H9 (cell line): ENCODE measurements around the gene PRSS8. TPM values are rescaled to one million over a fixed set of nuclear protein-coding genes. Genes with fewer than 3 reads are reported as not detected.

Experiments
- DNase-seq: peaks from one replicate; pipeline ENCODE4 v3.0.0-alpha.2; 2017
- H2AFZ ChIP-seq: one replicate; pipeline ENCODE4 v1.6.1; 2013; ENCODE audit warnings: mild to moderate bottlenecking, low read length, control low read depth, moderate library complexity
- H2AK5ac ChIP-seq: 2 replicates; pipeline ENCODE4 v1.6.1; 2013; ENCODE audit warnings: low read length, control low read depth, mixed read lengths; ENCODE audit not compliant: insufficient read length
- H2BK120ac ChIP-seq: one replicate; pipeline ENCODE4 v1.6.1; 2013; ENCODE audit warnings: low read depth, mild to moderate bottlenecking, low read length, control low read depth, inconsistent platforms; ENCODE audit not compliant: poor library complexity, severe bottlenecking
- H2BK12ac ChIP-seq: 2 replicates; pipeline ENCODE4 v1.6.1; 2013; ENCODE audit warnings: low read length, control low read depth, mixed read lengths, low read depth; ENCODE audit not compliant: insufficient read length
- H2BK15ac ChIP-seq: 2 replicates; pipeline ENCODE4 v1.6.1; 2013; ENCODE audit warnings: low read depth, low read length, control low read depth
- H2BK20ac ChIP-seq: one replicate; pipeline ENCODE4 v1.6.1; 2013; ENCODE audit warnings: low read depth, mild to moderate bottlenecking, low read length, control low read depth, inconsistent platforms; ENCODE audit not compliant: poor library complexity, severe bottlenecking
- H2BK5ac ChIP-seq: 2 replicates; pipeline ENCODE4 v1.6.1; 2013; ENCODE audit warnings: low read length, control low read depth, mixed read lengths; ENCODE audit not compliant: insufficient read length
- H3K14ac ChIP-seq: 2 replicates; pipeline ENCODE4 v1.6.1; 2013; ENCODE audit warnings: low read length, control low read depth; ENCODE audit not compliant: insufficient read depth
- H3K18ac ChIP-seq: 2 replicates; pipeline ENCODE4 v1.6.1; 2013; ENCODE audit warnings: low read depth, mild to moderate bottlenecking, mixed read lengths, low read length, control low read depth; ENCODE audit not compliant: insufficient read length
- H3K23ac ChIP-seq: 2 replicates; pipeline ENCODE4 v1.6.1; 2013; ENCODE audit warnings: low read length, control low read depth, mixed read lengths, low read depth; ENCODE audit not compliant: insufficient read length
- H3K23me2 ChIP-seq: 2 replicates; pipeline ENCODE4 v1.6.1; 2013; ENCODE audit warnings: low read depth, mild to moderate bottlenecking, mixed read lengths, low read length, control low read depth; ENCODE audit not compliant: insufficient read length, poor library complexity, severe bottlenecking
- H3K27ac ChIP-seq: 2 replicates; pipeline ENCODE4 v1.5.1; 2013; ENCODE audit warnings: low read length, control low read depth, mixed read lengths, low read depth; ENCODE audit not compliant: insufficient read length
- H3K27me3 ChIP-seq: 2 replicates; pipeline ENCODE4 v1.6.1; 2013; ENCODE audit warnings: low read length, control low read depth, inconsistent platforms; ENCODE audit not compliant: insufficient read depth
- H3K4ac ChIP-seq: 2 replicates; pipeline ENCODE4 v1.6.1; 2013; ENCODE audit warnings: low read depth, mild to moderate bottlenecking, control low read depth, inconsistent platforms, low read length, moderate library complexity
- H3K4me1 ChIP-seq: 2 replicates; pipeline ENCODE4 v1.6.1; 2013; ENCODE audit warnings: low read length, control low read depth, inconsistent platforms; ENCODE audit not compliant: insufficient read depth
- H3K4me2 ChIP-seq: 2 replicates; pipeline ENCODE4 v1.6.1; 2013; ENCODE audit warnings: low read length, control low read depth, mixed read lengths; ENCODE audit not compliant: insufficient read length, insufficient read depth
- H3K56ac ChIP-seq: 2 replicates; pipeline ENCODE4 v1.6.1; 2013; ENCODE audit warnings: low read depth, mild to moderate bottlenecking, mixed read lengths, low read length, control low read depth; ENCODE audit not compliant: insufficient read length
- H3K79me1 ChIP-seq: 2 replicates; pipeline ENCODE4 v1.6.1; 2013; ENCODE audit warnings: low read depth, mild to moderate bottlenecking, moderate library complexity, low read length, control low read depth, inconsistent platforms; ENCODE audit not compliant: insufficient read depth, poor library complexity, severe bottlenecking
- H3K79me2 ChIP-seq: 2 replicates; pipeline ENCODE4 v1.6.1; 2013; ENCODE audit warnings: low read length, control low read depth, inconsistent platforms; ENCODE audit not compliant: insufficient read depth
- H3K9ac ChIP-seq: 2 replicates; pipeline ENCODE4 v1.6.1; 2013; ENCODE audit warnings: low read length, control low read depth, mixed read lengths; ENCODE audit not compliant: insufficient read length; ENCODE audit errors: extremely low read depth
- H3K9me3 ChIP-seq: one replicate; pipeline ENCODE4 v1.6.1; 2013; ENCODE audit warnings: low read depth, low read length, inconsistent platforms; ENCODE audit not compliant: control insufficient read depth
- H3T11ph ChIP-seq: one replicate; pipeline ENCODE4 v1.6.1; 2013; ENCODE audit warnings: mild to moderate bottlenecking, low read length, control low read depth, inconsistent platforms
- H4K20me1 ChIP-seq: one replicate; pipeline ENCODE4 v1.6.1; 2013; ENCODE audit not compliant: control insufficient read depth, insufficient read length, insufficient read depth
- H4K5ac ChIP-seq: 2 replicates; pipeline ENCODE4 v1.6.1; 2013; ENCODE audit warnings: low read depth, mild to moderate bottlenecking, mixed read lengths, low read length, control low read depth; ENCODE audit not compliant: insufficient read length
- H4K8ac ChIP-seq: replicated peaks from 2 replicates; pipeline ENCODE4 v1.6.1; 2013; ENCODE audit warnings: low read length, control low read depth, mixed read lengths, low read depth; ENCODE audit not compliant: insufficient read length
- H4K91ac ChIP-seq: 2 replicates; pipeline ENCODE4 v1.6.1; 2013; ENCODE audit warnings: low read depth, mild to moderate bottlenecking, moderate library complexity, mixed read lengths, low read length, control low read depth; ENCODE audit not compliant: insufficient read length
- H3K27ac Mint-ChIP-seq, 3 experiments: 2 replicates in 2 of 3; 3 replicates in 1 of 3; pipeline ENCODE4 v1.8.0; 2020 to 2021; ENCODE audit warnings: mixed read lengths in 3 of 3, mild to moderate bottlenecking in 1 of 3, moderate library complexity in 1 of 3
- H3K27me3 Mint-ChIP-seq: 2 replicates; pipeline ENCODE4 v1.8.0; 2021; ENCODE audit warnings: low read depth, mild to moderate bottlenecking, moderate library complexity, mixed read lengths
- H3K36me3 Mint-ChIP-seq, 3 experiments: 2 replicates in 2 of 3; 3 replicates in 1 of 3; pipeline ENCODE4 v1.8.0; 2020 to 2021; ENCODE audit warnings: low read depth in 3 of 3, mixed read lengths in 3 of 3; ENCODE audit not compliant: insufficient read depth in 1 of 3
- H3K4me1 Mint-ChIP-seq, 2 experiments: 2 replicates each; pipeline ENCODE4 v1.8.0; 2020; ENCODE audit warnings: mixed read lengths in 2 of 2
- H3K4me3 Mint-ChIP-seq, 2 experiments: 2 replicates in 1 of 2; 3 replicates in 1 of 2; pipeline ENCODE4 v1.8.0; 2020 to 2021; ENCODE audit warnings: mild to moderate bottlenecking in 2 of 2, mixed read lengths in 2 of 2, moderate library complexity in 1 of 2
- H3K9me3 Mint-ChIP-seq, 2 experiments: 2 replicates in 1 of 2; 3 replicates in 1 of 2; pipeline ENCODE4 v1.8.0; 2020; ENCODE audit warnings: mild to moderate bottlenecking in 2 of 2, mixed read lengths in 2 of 2, moderate library complexity in 1 of 2
- CTCF ChIP-seq: fragments of 200-600 bp; sonication (generic); conservative IDR thresholded peaks from 3 replicates; pipeline ENCODE4 v1.8.0; 2021; ENCODE audit warnings: antibody characterized with exemption, mild to moderate bottlenecking
- WGBS: extraction: QIAGEN DNeasy Blood & Tissue Kit; methylation state at CpG from one replicate; pipeline ENCODE4 v1.1.7; 2013; ENCODE audit warnings: missing lambda C conversion rate, low lambda C conversion rate, mixed read lengths; ENCODE audit not compliant: insufficient read length; ENCODE audit errors: extremely low coverage; 5-methylcytosine and 5-hydroxymethylcytosine counted together
- total RNA-seq: library from RNA; stranded (reverse); gene quantifications from 2 replicates; pipeline ENCODE4 v1.2.1, GENCODE V29; 2021

Gene PRSS8
- total RNA-seq, 1 experiment from 2014 or later, result 64.0 TPM

- Histone ChIP-seq H4K5ac (no peak overlapping the region), H3K9me3 (no peaks in the 10 kb centered on the region), H4K91ac (no peak overlapping the region), H3K23me2 (no peaks in the 10 kb centered on the region), H3K18ac (no peak overlapping the region), H2AK5ac (no peak overlapping the region), H3K56ac (no peak overlapping the region), H3K9ac (no peak overlapping the region), H3K27me3 (no peaks in the 10 kb centered on the region), H2BK20ac (no peak overlapping the region), H2AFZ (no peak overlapping the region), H3K4me1 (no peaks in the 10 kb centered on the region), H2BK12ac (no peak overlapping the region), H4K20me1 (no peaks in the 10 kb centered on the region), H4K8ac (no peak overlapping the region), H2BK5ac (no peak overlapping the region), H3K79me2 (no peaks in the 10 kb centered on the region), H3K14ac (no peak overlapping the region), H3K27ac (no peak overlapping the region), H2BK15ac (no peak overlapping the region), H3K23ac (no peak overlapping the region), H3T11ph (no peak overlapping the region), H3K4ac (no peak overlapping the region), H2BK120ac (no peak overlapping the region), H3K4me2 (no peak overlapping the region), H3K79me1 (no peaks in the 10 kb centered on the region)
- peak overlapping the region in 2 of 3 experiments; percentile 66 to 96; a peak in 4 of 7 replicates for H3K27ac Mint-ChIP-seq
- no peak overlapping the region for H3K4me3 Mint-ChIP-seq
- peaks cover 0 to 3% of the 10 kb centered on the region in 2 experiments; a peak in 1 of 4 replicates for H3K4me1 Mint-ChIP-seq
- no peak for TF ChIP-seq CTCF
- H3K27me3 Mint-ChIP-seq, result no peaks in the 10 kb centered on the region
- peaks cover 6 to 28% (median 26%) of the 10 kb centered on the region in 3 experiments; a peak in 6 of 7 replicates for H3K36me3 Mint-ChIP-seq
- WGBS, result no CpG with 5 or more reads among the region's 8 CpGs
- no peaks in the 10 kb centered on the region for H3K9me3 Mint-ChIP-seq
- DNase-seq, result peak; percentile 13
These were observed 50.1 kb downstream of the PRSS8 start for GRCh38 chr16:31085411-31085810.
